BLaER1 treated with 17β-estradiol and CSF1 and Interleukin-3, amounts not matched to agents 10 nM and 100 nM (cell line): ENCODE measurements around the gene MAD1L1.

Experiments used
- H3K27ac ChIP-seq, 11 experiments: shearing (Covaris generic); formaldehyde crosslinking; 2 replicates each; pipeline ENCODE4 v1.8.1; 2022
- H3K27me3 ChIP-seq, 11 experiments: shearing (Covaris generic); formaldehyde crosslinking; 2 replicates each; pipeline ENCODE4 v1.8.1; 2022
- H3K36me3 ChIP-seq, 11 experiments: shearing (Covaris generic); formaldehyde crosslinking; 2 replicates each; pipeline ENCODE4 v1.8.1; 2022
- H3K4me1 ChIP-seq, 10 experiments: shearing (Covaris generic); formaldehyde crosslinking; 2 replicates each; pipeline ENCODE4 v1.8.1; 2022
- H3K4me2 ChIP-seq, 11 experiments: shearing (Covaris generic); formaldehyde crosslinking; 2 replicates each; pipeline ENCODE4 v1.8.1; 2022
- H3K4me3 ChIP-seq, 10 experiments: shearing (Covaris generic); formaldehyde crosslinking; 2 replicates each; pipeline ENCODE4 v1.8.1; 2022
- H3K9ac ChIP-seq, 11 experiments: shearing (Covaris generic); formaldehyde crosslinking; 2 replicates each; pipeline ENCODE4 v1.8.1; 2022
- H3K9me3 ChIP-seq, 11 experiments: shearing (Covaris generic); formaldehyde crosslinking; replicated peaks in 1 of 11; 2 replicates each; pipeline ENCODE4 v1.8.1; 2022
- H4K20me1 ChIP-seq, 11 experiments: shearing (Covaris generic); formaldehyde crosslinking; 2 replicates each; pipeline ENCODE4 v1.8.1; 2022
- Cebpa-rat ChIP-seq, 11 experiments: shearing (Covaris generic); IDR thresholded peaks; 2 replicates each; pipeline ENCODE4 v1.8.1; 2022

The MAD1L1 gene

DNA sequence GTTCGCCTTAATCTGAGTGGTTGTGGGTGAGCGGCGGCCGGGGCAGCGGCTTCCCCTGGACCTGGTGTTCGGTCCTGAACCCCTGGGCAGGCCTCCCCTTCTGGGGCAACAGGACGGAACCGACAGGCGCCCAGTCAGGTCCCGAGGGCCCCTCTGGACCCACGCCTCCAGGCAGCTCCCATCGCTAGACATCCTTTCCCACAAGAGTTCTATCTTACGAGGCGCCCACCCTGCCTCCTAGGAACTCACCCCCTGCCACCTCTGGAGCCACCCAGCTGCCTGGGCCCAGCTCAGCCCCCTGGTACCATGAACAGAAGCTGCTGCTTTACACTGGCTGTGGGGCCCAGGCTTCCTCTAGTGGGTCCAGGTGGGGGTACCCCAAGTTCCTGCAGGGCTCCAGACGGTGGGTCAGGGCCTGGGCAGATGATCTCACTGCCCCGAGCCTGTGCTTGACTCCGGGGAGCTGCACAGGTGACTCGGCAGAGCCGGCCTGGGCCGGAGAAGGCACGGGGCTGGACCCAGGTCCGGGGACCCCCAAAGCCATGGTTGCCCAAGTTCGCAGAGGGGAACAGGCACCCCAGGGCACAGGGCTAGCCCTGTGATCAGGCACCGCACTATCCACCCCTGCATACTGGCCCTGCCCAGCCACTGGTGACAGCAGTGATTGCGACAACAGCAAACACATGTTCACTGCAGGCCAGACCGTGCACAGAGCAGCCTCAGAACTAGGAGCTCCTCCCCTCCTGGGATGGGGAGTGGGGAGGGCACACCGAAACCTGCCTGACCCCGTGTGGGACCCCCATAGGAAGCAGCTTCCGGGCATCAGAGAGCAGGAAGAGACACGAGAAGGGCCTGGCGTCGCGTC, 382.4 kb downstream of the MAD1L1 start:
- Histone ChIP-seq H3K4me1 (peaks cover 26 to 96% (median 75%) of the 10 kb centered on the region in 10 experiments), H3K9ac (peak overlapping the region in 3 of 11 experiments; percentile 1 to 47 (median 15); a peak in 1 of 22 replicates), H3K4me3 (no peak overlapping the region), H3K27ac (no peak overlapping the region), H3K27me3 (peaks cover 0 to 27% (median 0%) of the 10 kb centered on the region in 11 experiments; a peak in 9 of 22 replicates), H3K9me3 (no peaks in the 10 kb centered on the region; a peak in 1 of 22 replicates), H3K36me3 (peaks cover 0 to 40% (median 5%) of the 10 kb centered on the region in 11 experiments; a peak in 8 of 22 replicates), H3K4me2 (peak overlapping the region in 9 of 11 experiments; percentile 20 to 67 (median 56); a peak in 17 of 22 replicates), H4K20me1 (peaks cover 100% of the 10 kb centered on the region in 11 experiments)
- no peak for TF ChIP-seq Cebpa-rat (IDR thresholded peaks at IDR 0.05)

GRCh38 chr7:1849351-1850041, 383.2 kb downstream of the MAD1L1 start:
- H3K36me3 ChIP-seq = peaks cover 0 to 40% (median 6%) of the 10 kb centered on the region in 11 experiments; a peak in 8 of 22 replicates
- peak overlapping the region in 8 of 11 experiments; percentile 37 to 67 (median 52); a peak in 11 of 22 replicates for H3K4me2 ChIP-seq
- H3K9me3 ChIP-seq = no peaks in the 10 kb centered on the region
- no peak overlapping the region for H3K27ac ChIP-seq
- H3K9ac ChIP-seq = no peak overlapping the region
- H3K27me3 ChIP-seq = peaks cover 0 to 27% (median 0%) of the 10 kb centered on the region in 11 experiments; a peak in 9 of 22 replicates
- TF ChIP-seq Cebpa-rat (IDR thresholded peaks at IDR 0.05) = no peak
- no peak overlapping the region for H3K4me3 ChIP-seq
- peaks cover 22 to 96% (median 75%) of the 10 kb centered on the region in 10 experiments for H3K4me1 ChIP-seq
- peaks cover 100% of the 10 kb centered on the region in 11 experiments for H4K20me1 ChIP-seq

DNA sequence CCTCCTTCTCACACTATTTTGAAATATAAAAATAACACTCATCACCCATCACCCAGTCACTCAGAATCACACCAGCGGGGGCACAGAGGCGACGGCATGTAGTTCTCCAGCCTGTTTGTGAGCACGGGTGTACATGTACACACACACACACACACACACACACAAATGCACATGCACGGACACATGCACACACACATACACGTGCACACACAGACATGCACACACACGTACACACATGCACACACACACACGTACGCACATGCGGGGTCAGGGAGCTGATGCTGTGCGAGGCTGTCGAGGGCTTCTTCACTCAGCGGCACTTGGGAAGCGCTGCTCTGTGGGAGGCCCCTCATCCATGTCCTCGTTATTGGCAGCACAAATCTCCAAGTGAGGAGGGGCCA, 383.8 kb downstream of the MAD1L1 start:
- peak overlapping the region in 8 of 11 experiments; percentile 12 to 67 (median 43); a peak in 13 of 22 replicates for H3K4me2 ChIP-seq
- H3K4me1 ChIP-seq = peaks cover 22 to 96% (median 75%) of the 10 kb centered on the region in 10 experiments
- no peak overlapping the region for H3K27ac ChIP-seq
- no peak for TF ChIP-seq Cebpa-rat (IDR thresholded peaks at IDR 0.05)
- H4K20me1 ChIP-seq = peaks cover 100% of the 10 kb centered on the region in 11 experiments
- peaks cover 0 to 29% (median 0%) of the 10 kb centered on the region in 11 experiments; a peak in 9 of 22 replicates for H3K27me3 ChIP-seq
- no peak overlapping the region for H3K9ac ChIP-seq
- H3K4me3 ChIP-seq = no peak overlapping the region
- no peaks in the 10 kb centered on the region for H3K9me3 ChIP-seq
- H3K36me3 ChIP-seq = peaks cover 0 to 40% (median 6%) of the 10 kb centered on the region in 11 experiments; a peak in 8 of 22 replicates

DNA sequence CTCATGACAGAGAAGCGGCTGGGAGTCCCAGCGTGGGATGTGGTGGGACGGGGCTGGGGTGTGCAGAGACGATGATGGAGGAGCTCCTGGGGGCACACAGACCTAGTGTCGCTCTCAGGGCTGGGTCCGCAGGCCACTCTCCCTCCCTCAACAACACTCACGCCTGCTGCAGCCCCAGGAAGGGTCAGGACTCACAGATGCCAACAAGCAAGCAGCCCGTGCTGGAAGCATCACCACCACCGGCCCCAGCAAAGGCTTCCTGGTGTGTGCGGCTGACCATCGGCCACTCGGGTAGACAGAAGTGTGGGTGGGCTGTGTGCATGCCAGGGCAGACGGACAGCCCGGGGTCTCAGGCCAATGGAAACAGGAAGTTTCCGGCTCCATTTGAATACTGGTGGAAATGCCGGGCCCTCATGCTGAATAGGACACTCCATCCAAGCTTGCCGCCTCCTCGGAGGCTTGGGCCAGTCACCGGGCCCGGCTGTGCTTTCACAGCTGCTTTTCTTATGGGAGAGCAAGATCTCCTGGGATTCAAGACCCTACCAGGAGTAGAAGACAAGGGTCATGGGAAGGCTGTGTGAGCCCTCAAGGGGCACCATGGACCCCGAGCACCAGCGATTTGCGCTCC, 384.6 kb downstream of the MAD1L1 start:
- no peak overlapping the region for H3K27ac ChIP-seq
- peaks cover 99 to 100% (median 100%) of the 10 kb centered on the region in 11 experiments for H4K20me1 ChIP-seq
- peak overlapping the region in 6 of 11 experiments; percentile 12 to 89 (median 52); a peak in 8 of 22 replicates for H3K4me2 ChIP-seq
- H3K27me3 ChIP-seq = peaks cover 0 to 33% (median 0%) of the 10 kb centered on the region in 11 experiments; a peak in 9 of 22 replicates
- no peaks in the 10 kb centered on the region for H3K9me3 ChIP-seq
- no peak overlapping the region for H3K4me3 ChIP-seq
- peaks cover 0 to 40% (median 6%) of the 10 kb centered on the region in 11 experiments; a peak in 8 of 22 replicates for H3K36me3 ChIP-seq
- no peak overlapping the region for H3K9ac ChIP-seq
- TF ChIP-seq Cebpa-rat (IDR thresholded peaks at IDR 0.05) = no peak
- peaks cover 27 to 97% (median 75%) of the 10 kb centered on the region in 10 experiments for H3K4me1 ChIP-seq

DNA sequence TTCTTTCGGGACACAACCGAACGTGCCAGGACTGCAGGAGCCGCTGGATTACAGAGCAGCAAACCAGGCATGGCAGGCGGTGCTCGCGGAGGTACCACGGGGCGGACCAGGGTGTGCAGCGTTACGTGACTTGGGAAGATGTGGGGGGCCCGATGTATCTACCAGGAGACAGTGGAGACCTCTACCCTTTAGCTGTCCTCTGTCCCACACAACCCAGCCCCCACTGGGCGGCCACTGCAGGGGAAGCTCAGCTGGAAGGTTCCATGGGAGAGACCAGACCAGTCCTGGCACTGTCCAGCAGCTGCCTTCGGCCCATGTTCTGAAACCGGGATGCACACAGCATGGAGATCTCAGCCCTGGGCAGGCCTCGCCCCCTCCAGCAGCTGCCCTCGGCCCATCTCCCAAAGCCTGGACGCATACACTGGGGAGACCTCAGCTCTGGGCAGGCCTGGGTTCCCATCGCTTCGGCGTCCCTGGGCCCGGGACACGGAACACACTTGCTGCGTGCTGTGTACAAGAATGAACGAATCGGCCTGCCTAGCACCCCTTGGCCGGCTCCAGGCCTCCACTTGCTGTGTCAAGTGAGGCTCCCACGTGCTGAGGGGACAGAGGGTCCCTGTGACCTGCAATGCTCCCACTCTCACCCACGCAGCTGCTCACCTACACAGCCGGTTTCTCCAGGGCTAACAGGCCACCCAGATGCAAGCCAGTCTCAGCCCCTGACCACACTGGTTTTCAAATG, 385.3 kb downstream of the MAD1L1 start:
- Histone ChIP-seq H3K27me3 (peaks cover 0 to 38% (median 0%) of the 10 kb centered on the region in 11 experiments; a peak in 9 of 22 replicates), H3K4me1 (peaks cover 30 to 100% (median 82%) of the 10 kb centered on the region in 10 experiments), H3K9me3 (no peaks in the 10 kb centered on the region), H3K9ac (no peak overlapping the region), H4K20me1 (peaks cover 99 to 100% (median 100%) of the 10 kb centered on the region in 11 experiments), H3K27ac (no peak overlapping the region), H3K4me2 (peak overlapping the region in 6 of 11 experiments; percentile 5 to 95 (median 72); a peak in 2 of 22 replicates), H3K36me3 (peaks cover 0 to 40% (median 6%) of the 10 kb centered on the region in 11 experiments; a peak in 8 of 22 replicates), H3K4me3 (no peak overlapping the region)
- no peak for TF ChIP-seq Cebpa-rat (IDR thresholded peaks at IDR 0.05)

- H4K20me1 ChIP-seq = peaks cover 99 to 100% (median 100%) of the 10 kb centered on the region in 11 experiments
- H3K9me3 ChIP-seq = no peaks in the 10 kb centered on the region
- 0 out of 22 replicates have a peak overlapping the region, but pooled peaks of 2 of the 11 experiments have one; percentile 12 to 19 for H3K9ac ChIP-seq
- no peak overlapping the region for H3K4me3 ChIP-seq
- no peak overlapping the region for H3K27ac ChIP-seq
- H3K27me3 ChIP-seq = peaks cover 0 to 40% (median 0%) of the 10 kb centered on the region in 11 experiments; a peak in 9 of 22 replicates
- H3K4me1 ChIP-seq = peaks cover 30 to 100% (median 89%) of the 10 kb centered on the region in 10 experiments
- H3K36me3 ChIP-seq = peaks cover 0 to 37% (median 6%) of the 10 kb centered on the region in 11 experiments; a peak in 8 of 22 replicates
- H3K4me2 ChIP-seq = peak overlapping the region in 10 of 11 experiments; percentile 3 to 97 (median 82); a peak in 18 of 22 replicates
- TF ChIP-seq Cebpa-rat (IDR thresholded peaks at IDR 0.05) = no peak
Observed at GRCh38 chr7:1846331-1847065, 386.2 kb downstream of the MAD1L1 start.
